GM18517 (cell line): ENCODE data around the gene S100P.

ENCODE experiments used
- ATAC-seq: cut with Tn5 transposase; IDR thresholded peaks from one replicate; pipeline ENCODE4 v1.9.1; 2021; ENCODE audit warnings: mild to moderate bottlenecking, moderate library complexity; ENCODE audit not compliant: unreplicated experiment

S100P gene

GRCh38 chr4:6742989-6743388, 49.3 kb downstream of the S100P start:
- ATAC-seq: no peak
